PC-9 (cell line): ENCODE measurements around the gene HDAC7. TPM values are rescaled to one million over a fixed set of nuclear protein-coding genes. Genes with fewer than 3 reads are reported as not detected.

Experiments used
- BruUV-seq: library from RNA; stranded (reverse); fragments of 400-500 nt; replicated peaks from 2 replicates; lab custom pipeline; 2021; lab: Mats Ljungman, UMichigan
- CTCF ChIA-PET: fragments of 300-600 bp; sonication (Branson Sonifier 250); formaldehyde crosslinking; loops from one replicate; lab custom pipeline; 2022; ENCODE audit warnings: antibody characterized with exemption; lab: Charles Lee
- POLR2A ChIA-PET: fragments of 300-600 bp; sonication (Branson Sonifier 250); formaldehyde crosslinking; loops from one replicate; lab custom pipeline; 2022; ENCODE audit warnings: antibody characterized with exemption; ENCODE audit not compliant: unreplicated experiment; lab: Charles Lee
- DNase-seq, 2 experiments: peaks; one replicate each; pipeline versions ENCODE4 v3.0.0 to v3.0.0-alpha.2; 2015 to 2022; ENCODE audit warnings: mixed read lengths in 1 of 2
- H2AFZ ChIP-seq: fragments of 200-600 bp; sonication (generic); 2 replicates; pipeline ENCODE4 v1.8.1; 2017; ENCODE audit warnings: antibody characterized with exemption
- H3F3A ChIP-seq: fragments of 200-600 bp; sonication (generic); 2 replicates; pipeline ENCODE4 v1.8.1; 2017; ENCODE audit warnings: antibody characterized with exemption, mild to moderate bottlenecking, low read depth; ENCODE audit not compliant: insufficient read depth
- H3K27ac ChIP-seq: fragments of 200-600 bp; sonication (generic); 2 replicates; pipeline ENCODE4 v1.6.1; 2016; ENCODE audit warnings: mixed run types
- H3K27me3 ChIP-seq: fragments of 200-600 bp; sonication (generic); 2 replicates; pipeline ENCODE4 v1.6.1; 2016; ENCODE audit warnings: low read depth, mixed run types; ENCODE audit not compliant: insufficient read depth
- H3K36me3 ChIP-seq: fragments of 200-600 bp; sonication (generic); 2 replicates; pipeline ENCODE4 v1.6.1; 2016; ENCODE audit warnings: low read depth, mixed run types
- H3K4me1 ChIP-seq: fragments of 200-600 bp; sonication (generic); replicated peaks from 2 replicates; pipeline ENCODE4 v1.6.1; 2016; ENCODE audit warnings: mixed run types; ENCODE audit not compliant: insufficient read depth
- H3K4me2 ChIP-seq: fragments of 200-600 bp; sonication (generic); 2 replicates; pipeline ENCODE4 v1.6.1; 2017; ENCODE audit warnings: mixed run types
- H3K4me3 ChIP-seq: fragments of 200-600 bp; sonication (generic); 2 replicates; pipeline ENCODE4 v1.6.1; 2016; ENCODE audit warnings: mixed run types
- H3K79me2 ChIP-seq: fragments of 200-600 bp; sonication (generic); 2 replicates; pipeline ENCODE4 v1.6.1; 2017; ENCODE audit warnings: low read depth, mixed run types
- H3K9me2 ChIP-seq: fragments of 200-600 bp; sonication (generic); 2 replicates; pipeline ENCODE4 v1.8.1; 2017; ENCODE audit warnings: mild to moderate bottlenecking; ENCODE audit not compliant: insufficient read depth
- H3K9me3 ChIP-seq: fragments of 200-600 bp; sonication (generic); 2 replicates; pipeline ENCODE4 v1.8.1; 2016; ENCODE audit warnings: low read depth; ENCODE audit not compliant: insufficient read depth
- H4K20me1 ChIP-seq: fragments of 200-600 bp; sonication (generic); 2 replicates; pipeline ENCODE4 v1.8.1; 2017; ENCODE audit not compliant: insufficient read depth
- EZH2 ChIP-seq: fragments of 200-600 bp; sonication (generic); IDR thresholded peaks from 2 replicates; pipeline ENCODE4 v1.8.0; 2017; ENCODE audit warnings: antibody characterized with exemption, low read depth
- intact Hi-C: fragments of 100-400 bp; cut with micrococcal nuclease; formaldehyde crosslinking; loops from one replicate; pipeline ENCODE4 v1.10.0; 2022; ENCODE audit not compliant: unreplicated experiment
- total RNA-seq: library from RNA; stranded (reverse); gene quantifications from 2 replicates; pipeline ENCODE4 v1.2.3, GENCODE V29; 2021
- TF ChIP-seq, protein P1 (sequence below): fragments of 200-600 bp; sonication (generic); conservative IDR thresholded peaks from 2 replicates; pipeline ENCODE4 v1.6.1; 2017; ENCODE audit warnings: mixed run types, antibody characterized with exemption, mild to moderate bottlenecking, moderate library complexity

Gene HDAC7
- total RNA-seq, 1 experiment from 2014 or later, result 106 TPM

DNA sequence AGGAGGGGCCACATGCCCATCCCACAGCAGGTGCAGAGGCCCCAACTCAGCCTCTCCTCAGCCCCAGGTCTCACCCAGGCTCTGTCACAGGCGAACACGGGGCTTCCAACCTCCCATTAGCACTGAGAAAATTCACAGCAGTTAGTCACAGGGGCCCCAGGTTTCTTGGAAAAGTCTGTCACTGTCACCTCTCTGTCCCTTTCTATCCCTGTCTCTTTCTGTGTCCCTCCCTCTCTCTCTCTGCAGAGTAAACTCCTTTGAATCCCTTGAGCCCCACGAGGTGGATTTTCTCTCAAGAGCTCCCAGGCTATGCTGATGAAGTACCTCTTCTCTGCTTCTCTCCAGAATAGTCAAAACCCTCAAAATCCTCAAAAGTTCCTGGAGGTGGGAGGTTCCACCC lies 80.4 kb downstream of the HDAC7 start:
- POLR2A ChIA-PET, result no interaction called here
- Histone ChIP-seq H3K9me3 (no peaks in the 10 kb centered on the region), H2AFZ (no peak overlapping the region), H3K36me3 (no peaks in the 10 kb centered on the region), H3F3A (peaks cover 5% of the 10 kb centered on the region), H4K20me1 (no peaks in the 10 kb centered on the region), H3K4me3 (no peak overlapping the region), H3K4me2 (no peak overlapping the region), H3K27me3 (no peaks in the 10 kb centered on the region), H3K9me2 (no peaks in the 10 kb centered on the region), H3K27ac (no peak overlapping the region), H3K4me1 (peaks cover 8% of the 10 kb centered on the region), H3K79me2 (no peaks in the 10 kb centered on the region)
- CTCF ChIA-PET, result interaction anchor here (0.6 kb wide), 1 partner anchor 1077 kb away, joined by 3 read pairs; no protein-coding TSS in a partner anchor
- no peak for DNase-seq
- intact Hi-C loops, result no loop called here
- no peak for TF ChIP-seq EZH2
- TF ChIP-seq, protein P1, sequence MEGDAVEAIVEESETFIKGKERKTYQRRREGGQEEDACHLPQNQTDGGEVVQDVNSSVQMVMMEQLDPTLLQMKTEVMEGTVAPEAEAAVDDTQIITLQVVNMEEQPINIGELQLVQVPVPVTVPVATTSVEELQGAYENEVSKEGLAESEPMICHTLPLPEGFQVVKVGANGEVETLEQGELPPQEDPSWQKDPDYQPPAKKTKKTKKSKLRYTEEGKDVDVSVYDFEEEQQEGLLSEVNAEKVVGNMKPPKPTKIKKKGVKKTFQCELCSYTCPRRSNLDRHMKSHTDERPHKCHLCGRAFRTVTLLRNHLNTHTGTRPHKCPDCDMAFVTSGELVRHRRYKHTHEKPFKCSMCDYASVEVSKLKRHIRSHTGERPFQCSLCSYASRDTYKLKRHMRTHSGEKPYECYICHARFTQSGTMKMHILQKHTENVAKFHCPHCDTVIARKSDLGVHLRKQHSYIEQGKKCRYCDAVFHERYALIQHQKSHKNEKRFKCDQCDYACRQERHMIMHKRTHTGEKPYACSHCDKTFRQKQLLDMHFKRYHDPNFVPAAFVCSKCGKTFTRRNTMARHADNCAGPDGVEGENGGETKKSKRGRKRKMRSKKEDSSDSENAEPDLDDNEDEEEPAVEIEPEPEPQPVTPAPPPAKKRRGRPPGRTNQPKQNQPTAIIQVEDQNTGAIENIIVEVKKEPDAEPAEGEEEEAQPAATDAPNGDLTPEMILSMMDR, result no peak
- no TSS peak for BruUV-seq

DNA sequence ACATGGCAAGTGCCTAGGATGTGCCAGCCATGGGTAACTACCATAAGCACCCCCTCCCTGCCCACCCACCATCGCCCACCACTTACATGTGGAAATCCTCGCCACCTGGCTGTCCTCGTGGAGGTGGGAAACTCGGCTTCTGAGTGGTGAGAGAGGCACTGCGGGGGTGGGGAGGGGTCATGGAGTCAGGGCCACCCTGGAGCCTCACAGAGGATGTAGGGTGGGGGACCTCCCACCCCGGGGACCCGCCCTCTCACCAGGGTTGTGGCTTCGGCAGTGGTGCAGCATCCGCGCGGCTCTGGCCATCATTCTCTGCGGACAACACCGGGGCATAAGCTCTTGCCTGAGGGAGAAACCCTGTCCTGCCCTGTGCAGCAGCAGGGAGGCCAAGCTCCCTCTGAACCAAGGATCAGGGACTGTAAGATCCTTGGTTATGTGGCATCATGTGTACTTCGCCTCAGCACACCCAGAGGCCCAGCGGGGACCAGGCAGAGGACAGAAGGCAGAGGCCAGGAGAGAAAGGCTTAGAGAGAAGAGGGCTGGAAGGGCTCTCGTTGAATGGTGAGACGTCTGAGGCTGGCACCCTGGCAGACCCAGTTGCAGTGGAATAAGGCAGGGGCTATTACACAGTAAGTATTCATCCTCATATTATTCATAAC lies 81.6 kb downstream of the HDAC7 start:
- ChIA-PET CTCF (no interaction called here), POLR2A (no interaction called here)
- BruUV-seq, result no TSS peak
- Histone ChIP-seq H2AFZ (no peak overlapping the region), H3K27me3 (no peaks in the 10 kb centered on the region), H3K27ac (no peak overlapping the region), H3K4me1 (peaks cover 8% of the 10 kb centered on the region; the same call in 1 of the 2 replicates), H3K4me3 (no peak overlapping the region), H3K79me2 (no peaks in the 10 kb centered on the region), H3F3A (peaks cover 5% of the 10 kb centered on the region), H3K4me2 (no peak overlapping the region), H3K9me2 (no peaks in the 10 kb centered on the region), H4K20me1 (no peaks in the 10 kb centered on the region), H3K36me3 (no peaks in the 10 kb centered on the region), H3K9me3 (no peaks in the 10 kb centered on the region)
- TF ChIP-seq, protein P1, result no peak
- TF ChIP-seq EZH2, result no peak
- intact Hi-C loops, result no loop called here
- no peak for DNase-seq

DNA sequence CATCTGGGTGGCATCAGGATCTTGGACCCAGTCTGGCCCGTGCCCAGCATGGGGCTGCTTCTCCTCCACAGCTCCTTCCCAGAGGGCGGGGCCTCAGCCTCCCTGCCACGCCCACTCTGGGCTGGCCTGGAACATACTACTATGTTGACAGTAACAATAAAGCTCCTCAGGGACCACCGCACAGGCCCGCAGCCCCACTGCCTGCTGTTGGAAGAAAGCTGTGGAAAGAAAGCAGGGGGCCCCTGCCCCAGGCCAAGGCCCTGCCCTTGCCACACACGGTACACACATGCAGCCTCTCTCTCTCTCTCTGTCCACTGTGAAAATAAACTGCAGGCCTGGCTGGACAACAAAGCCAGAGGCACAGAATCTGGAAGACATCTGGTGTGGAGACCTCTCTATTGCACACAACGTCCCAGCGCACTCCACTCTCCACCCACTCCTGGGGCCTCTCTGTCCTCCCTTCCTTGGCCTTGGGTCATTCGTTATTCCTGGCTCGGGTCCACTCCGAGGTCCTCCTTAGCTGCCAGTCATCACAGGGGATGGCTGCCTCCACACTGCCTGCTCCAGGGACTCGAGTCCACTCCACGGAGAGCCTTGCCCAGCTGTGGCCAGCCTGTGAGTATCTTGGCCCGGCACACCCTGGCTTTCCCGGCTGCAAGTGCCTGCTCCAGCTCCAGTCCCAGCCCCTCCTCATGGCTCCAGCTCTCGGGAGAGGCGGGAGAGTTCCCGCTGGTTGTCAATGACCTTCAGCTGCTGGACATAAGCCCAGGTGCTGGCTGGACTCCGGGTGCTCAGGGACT lies 82.6 kb downstream of the HDAC7 start:
- ChIA-PET CTCF (interaction anchor here (1.0 kb wide), 2 partner anchors 29 to 101 kb away, joined by 3 read pairs; no protein-coding TSS in a partner anchor), POLR2A (interaction anchor here (0.6 kb wide), 1 partner anchor 460 kb away, joined by 3 read pairs; no protein-coding TSS in a partner anchor)
- no peak for DNase-seq

More for the DNA sequence above, 82.6 kb downstream of the HDAC7 start:
- peaks cover 8% of the 10 kb centered on the region; the same call in 1 of the 2 replicates for H3K4me1 ChIP-seq
- no peaks in the 10 kb centered on the region for H3K9me3 ChIP-seq
- H2AFZ ChIP-seq, result no peak overlapping the region
- H3K36me3 ChIP-seq, result no peaks in the 10 kb centered on the region
- intact Hi-C loops, result no loop called here
- peaks cover 5% of the 10 kb centered on the region for H3F3A ChIP-seq
- no peaks in the 10 kb centered on the region for H3K27me3 ChIP-seq
- no peak overlapping the region for H3K4me2 ChIP-seq
- H3K27ac ChIP-seq, result no peak overlapping the region
- H3K4me3 ChIP-seq, result no peak overlapping the region
- no peaks in the 10 kb centered on the region for H3K79me2 ChIP-seq
- TF ChIP-seq EZH2, result no peak
- TF ChIP-seq, protein P1, result no peak
- H3K9me2 ChIP-seq, result no peaks in the 10 kb centered on the region
- no peaks in the 10 kb centered on the region for H4K20me1 ChIP-seq
- BruUV-seq, result no TSS peak
